DMS53 treated with DMSO at 0.1 percent for 48 hours (cell line): ENCODE results near the gene ANKRD29.
"Not testable (repeated sequence)": the region's sequence is repeated elsewhere in the genome, so short reads cannot be mapped to it uniquely, and the experiment has no call there.

Experiments
- DNase-seq: peaks from one replicate; lab custom pipeline; 2025; ENCODE audit not compliant: unreplicated experiment; lab: John Stamatoyannopoulos, UW

The ANKRD29 gene

GRCh38 chr18:23565916-23566547, 96.7 kb downstream of the ANKRD29 start:
- DNase-seq, result no peak

- DNase-seq, result no peak
Observed at GRCh38 chr18:23563377-23564043, 99.2 kb downstream of the ANKRD29 start.

GRCh38 chr18:23560186-23560585, 102.5 kb downstream of the ANKRD29 start:
- DNase-seq, result no peak

- not testable (repeated sequence) for DNase-seq
Observed at GRCh38 chr18:23557511-23557910, 105.2 kb downstream of the ANKRD29 start.

GRCh38 chr18:23556145-23556780, 106.4 kb downstream of the ANKRD29 start:
- DNase-seq, result no peak

- DNase-seq, result no peak
Observed at GRCh38 chr18:23553887-23554286, 108.8 kb downstream of the ANKRD29 start.

GRCh38 chr18:23552505-23552904, 110.2 kb downstream of the ANKRD29 start:
- no peak for DNase-seq

- no peak for DNase-seq
Observed at GRCh38 chr18:23551978-23552377, 110.7 kb downstream of the ANKRD29 start.

- DNase-seq, result no peak
Observed at GRCh38 chr18:23550898-23551297, 111.8 kb downstream of the ANKRD29 start.
